Activated CD4-positive, alpha-beta T cell treated with anti-CD3 and anti-CD28 coated beads, Interleukin-2, Interleukin-6, amounts not matched to agents 100 ng/mL and 50 ng/mL, durations not matched to agents 16 hours and 8 hours (primary cell): ENCODE measurements around the gene CBARP.

Experiments used
- DNase-seq: peaks from one replicate; pipeline ENCODE4 v3.0.0-alpha.2; 2020

Gene CBARP

DNA sequence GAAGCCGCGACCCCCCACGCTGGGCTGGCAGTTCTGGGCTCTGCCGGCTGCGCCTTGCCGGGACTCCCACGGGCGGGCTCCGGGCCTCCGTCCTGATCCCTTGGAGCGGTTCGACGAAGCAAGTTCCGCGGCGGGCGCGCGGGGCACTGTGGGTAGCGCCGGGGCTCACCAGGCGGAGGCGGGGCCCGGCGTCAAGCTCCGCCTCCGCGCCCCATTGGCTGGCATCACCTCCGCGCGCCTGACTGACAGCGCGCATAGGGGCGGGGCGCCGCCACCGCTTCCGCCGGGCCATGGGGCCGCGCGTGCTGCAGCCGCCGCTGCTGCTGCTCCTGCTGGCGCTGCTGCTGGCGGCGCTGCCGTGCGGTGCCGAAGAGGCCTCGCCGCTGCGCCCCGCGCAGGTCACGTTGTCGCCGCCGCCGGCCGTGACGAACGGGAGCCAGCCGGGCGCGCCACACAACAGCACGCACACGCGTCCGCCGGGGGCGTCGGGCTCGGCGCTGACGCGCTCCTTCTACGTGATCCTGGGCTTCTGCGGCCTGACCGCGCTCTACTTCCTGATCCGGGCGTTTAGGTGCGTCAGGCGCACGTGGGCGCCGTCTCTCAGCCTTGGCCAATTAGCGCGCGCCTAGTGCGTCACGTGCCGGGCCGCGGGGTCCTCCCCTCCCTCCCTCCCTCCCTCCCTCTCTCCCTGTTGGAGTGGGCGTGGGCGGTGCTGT lies 37.6 kb upstream of the CBARP start, which contains the start of gene FAM174C:
Gene FAM174C, plus strand, starts transcription at position 271 of the 716 bp plus-strand sequence. Its CDS starts 20 bp downstream, at position 291.
- peak; percentile 98 for DNase-seq

DNA sequence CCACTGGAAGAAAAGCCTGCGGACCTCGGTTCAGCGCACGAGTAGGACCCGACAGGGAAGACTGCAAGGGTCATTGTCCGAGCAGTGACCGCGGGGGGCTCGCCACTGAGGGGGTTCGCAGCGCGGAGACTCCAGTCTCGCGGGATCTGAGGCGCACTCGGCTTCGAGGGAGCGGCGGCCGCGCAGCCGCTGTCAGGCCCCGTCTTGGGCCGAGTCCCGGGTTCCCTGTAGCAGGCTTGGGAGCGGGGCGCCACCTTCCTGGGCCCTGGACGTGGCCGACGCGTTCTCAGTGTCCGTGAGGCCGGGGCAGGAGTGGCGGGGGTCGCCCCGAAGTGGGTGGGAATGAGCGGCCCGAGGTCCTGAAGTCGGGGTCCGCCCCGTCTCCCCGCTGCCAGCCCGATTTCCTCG lies 37.1 kb upstream of the CBARP start:
- no peak for DNase-seq

DNA sequence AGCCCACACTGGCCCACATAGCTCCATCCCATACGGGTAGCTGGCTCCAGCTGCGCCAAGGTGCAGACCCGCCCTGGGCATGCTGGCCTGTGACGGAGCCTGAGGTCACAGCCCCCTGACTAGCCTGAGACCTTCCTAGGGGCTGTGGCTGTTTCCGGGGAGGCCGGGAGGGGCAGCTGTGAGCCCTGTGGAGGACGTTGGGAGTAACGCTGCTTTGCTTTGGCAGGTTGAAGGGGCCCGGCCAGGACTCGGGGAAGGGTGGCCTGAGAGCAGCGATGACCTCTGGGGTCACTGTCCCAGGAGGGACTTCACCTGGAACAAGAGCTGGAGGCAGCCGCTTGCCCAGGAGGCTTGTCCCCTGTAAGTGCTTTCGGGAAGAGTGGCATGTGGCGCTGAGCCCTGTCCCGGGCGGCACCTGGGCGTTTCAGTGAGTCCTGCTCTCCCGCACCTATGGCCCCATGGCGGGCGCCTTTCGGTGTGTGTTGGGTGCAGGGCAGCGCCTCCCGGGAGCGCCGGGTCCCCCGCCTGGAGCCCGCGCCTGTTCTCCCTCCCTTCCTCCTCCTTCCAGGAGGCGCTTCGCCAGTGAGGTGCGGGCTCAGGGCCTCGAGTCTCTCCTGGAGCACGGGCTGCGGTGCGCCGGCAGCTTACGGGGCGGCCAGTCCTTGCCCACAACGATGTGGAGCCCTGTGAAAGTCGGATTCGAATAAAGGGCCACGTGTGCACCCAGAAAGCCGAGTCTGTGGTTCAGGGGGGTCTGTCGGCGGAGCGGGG lies 36.5 kb upstream of the CBARP start:
- DNase-seq, result no peak

DNA sequence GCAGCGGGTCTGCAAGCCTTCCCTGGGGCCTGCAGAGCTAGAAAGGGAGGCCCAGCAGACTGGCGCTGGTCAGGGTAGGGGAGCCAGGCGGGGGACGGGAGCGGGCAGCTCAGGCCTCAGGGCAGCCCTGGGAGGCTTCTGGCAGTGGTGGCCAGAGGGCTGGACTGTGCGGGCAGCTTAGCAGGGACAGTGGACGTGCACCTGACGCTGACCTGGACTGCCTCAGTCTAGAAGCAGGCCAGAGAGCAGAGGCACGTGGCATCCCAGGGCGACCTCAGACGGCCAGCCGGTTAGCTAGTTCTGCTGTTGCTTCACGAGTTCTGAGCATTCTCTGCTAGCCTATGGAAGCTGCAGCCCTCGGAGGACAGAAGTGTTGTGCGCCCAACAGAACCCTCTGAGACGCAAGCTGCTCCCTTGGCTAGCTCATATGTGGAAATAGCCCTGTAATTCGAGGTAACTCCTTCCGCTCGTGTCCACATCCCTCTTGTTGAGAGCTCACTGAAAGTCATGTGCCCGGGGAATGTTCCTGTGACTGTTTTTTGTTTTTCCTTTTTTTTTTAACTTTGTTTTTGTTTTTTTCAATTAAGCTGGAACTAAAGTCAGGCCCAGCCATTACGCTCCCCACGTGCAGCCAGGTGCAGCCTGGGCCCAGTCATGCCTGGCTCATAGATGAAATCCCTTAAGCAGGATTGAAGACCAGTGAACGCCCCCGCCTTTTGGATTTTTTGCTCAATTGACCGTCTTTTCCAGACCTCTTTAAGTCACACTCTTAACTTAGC lies 35.6 kb upstream of the CBARP start:
- no peak for DNase-seq

DNA sequence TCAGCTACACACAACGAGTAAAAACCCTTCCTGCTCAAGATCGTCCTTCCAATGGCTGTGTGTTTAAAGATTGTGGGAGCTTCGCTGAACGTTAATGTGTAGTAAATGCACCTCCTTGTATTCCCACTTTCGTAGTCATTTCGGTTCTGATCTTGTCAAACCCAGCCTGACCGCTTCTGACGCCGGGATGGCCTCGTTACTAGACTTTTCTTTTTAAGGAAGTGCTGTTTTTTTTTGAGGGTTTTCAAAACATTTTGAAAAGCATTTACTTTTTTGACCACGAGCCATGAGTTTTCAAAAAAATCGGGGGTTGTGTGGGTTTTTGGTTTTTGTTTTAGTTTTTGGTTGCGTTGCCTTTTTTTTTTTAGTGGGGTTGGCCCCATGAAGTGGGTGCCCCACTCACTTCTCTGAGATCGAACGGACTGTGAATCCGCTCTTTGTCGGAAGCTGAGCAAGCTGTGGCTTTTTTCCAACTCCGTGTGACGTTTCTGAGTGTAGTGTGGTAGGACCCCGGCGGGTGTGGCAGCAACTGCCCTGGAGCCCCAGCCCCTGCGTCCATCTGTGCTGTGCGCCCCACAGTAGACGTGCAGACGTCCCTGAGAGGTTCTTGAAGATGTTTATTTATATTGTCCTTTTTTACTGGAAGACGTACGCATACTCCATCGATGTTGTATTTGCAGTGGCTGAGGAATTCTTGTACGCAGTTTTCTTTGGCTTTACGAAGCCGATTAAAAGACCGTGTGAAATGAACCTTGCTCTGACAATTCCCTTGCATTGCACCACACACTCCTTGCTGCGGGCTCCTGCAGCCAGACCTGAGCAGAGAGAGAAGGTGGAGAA lies 34.8 kb upstream of the CBARP start:
- no peak for DNase-seq

DNA sequence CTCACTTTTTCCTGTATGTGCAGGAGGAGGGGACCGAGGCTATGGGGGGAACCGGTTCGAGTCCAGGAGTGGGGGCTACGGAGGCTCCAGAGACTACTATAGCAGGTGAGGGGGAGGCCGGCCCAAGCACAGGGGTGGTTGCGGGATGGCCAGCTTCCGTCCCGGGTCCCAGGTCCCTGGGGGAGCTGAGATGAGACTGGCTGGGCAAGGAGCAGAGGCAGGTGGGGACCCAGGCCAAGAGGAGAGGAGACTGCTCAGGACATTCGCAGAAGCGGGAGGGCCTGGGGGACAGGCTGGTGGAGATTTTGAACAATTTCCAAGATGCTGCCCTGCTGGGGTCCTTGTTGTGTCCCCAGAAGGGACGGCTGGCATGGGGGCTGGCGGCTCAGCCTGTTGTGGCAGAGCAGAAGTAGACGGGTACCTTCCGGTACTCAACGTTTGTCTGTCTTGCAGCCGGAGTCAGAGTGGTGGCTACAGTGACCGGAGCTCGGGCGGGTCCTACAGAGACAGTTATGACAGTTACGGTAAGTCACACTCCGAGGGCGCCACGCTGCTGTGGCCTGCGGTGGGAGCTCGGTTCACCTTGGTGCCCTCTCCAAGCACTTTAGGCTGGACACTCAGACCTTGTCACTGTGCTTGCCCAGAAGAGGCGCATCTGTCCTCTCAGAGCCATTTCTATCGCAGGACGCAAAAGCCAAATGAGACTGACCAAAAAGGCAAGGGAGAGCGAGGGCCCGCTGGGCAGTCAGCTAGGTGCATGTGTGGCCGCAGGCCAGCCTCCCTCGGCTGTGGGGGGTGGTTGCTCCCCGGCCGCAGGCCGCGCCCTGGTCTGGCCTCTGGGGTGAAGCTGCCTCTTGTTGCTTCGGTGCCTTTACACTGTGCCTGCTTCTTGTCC lies 34.0 kb upstream of the CBARP start:
- DNase-seq, result no peak

DNA sequence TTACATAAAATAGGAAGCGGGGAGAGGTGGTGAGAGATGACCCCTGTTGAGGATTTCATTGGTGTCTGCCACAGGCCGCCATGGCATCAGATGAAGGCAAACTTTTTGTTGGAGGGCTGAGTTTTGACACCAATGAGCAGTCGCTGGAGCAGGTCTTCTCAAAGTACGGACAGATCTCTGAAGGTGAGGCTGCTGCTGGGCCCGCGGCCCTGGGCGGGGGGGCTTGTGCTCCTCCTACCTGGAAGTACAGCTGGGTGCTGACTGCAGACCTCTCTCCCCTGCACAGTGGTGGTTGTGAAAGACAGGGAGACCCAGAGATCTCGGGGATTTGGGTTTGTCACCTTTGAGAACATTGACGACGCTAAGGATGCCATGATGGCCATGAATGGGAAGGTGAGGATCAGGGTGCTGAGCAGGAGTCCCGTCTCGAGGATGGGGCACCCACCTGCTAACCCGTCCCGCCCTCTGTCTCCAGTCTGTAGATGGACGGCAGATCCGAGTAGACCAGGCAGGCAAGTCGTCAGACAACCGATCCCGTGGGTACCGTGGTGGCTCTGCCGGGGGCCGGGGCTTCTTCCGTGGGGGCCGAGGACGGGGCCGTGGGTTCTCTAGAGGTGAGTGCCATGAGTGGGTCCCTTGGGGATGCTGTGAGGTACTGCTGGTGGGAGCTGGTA lies 33.2 kb upstream of the CBARP start:
- DNase-seq, result no peak

DNA sequence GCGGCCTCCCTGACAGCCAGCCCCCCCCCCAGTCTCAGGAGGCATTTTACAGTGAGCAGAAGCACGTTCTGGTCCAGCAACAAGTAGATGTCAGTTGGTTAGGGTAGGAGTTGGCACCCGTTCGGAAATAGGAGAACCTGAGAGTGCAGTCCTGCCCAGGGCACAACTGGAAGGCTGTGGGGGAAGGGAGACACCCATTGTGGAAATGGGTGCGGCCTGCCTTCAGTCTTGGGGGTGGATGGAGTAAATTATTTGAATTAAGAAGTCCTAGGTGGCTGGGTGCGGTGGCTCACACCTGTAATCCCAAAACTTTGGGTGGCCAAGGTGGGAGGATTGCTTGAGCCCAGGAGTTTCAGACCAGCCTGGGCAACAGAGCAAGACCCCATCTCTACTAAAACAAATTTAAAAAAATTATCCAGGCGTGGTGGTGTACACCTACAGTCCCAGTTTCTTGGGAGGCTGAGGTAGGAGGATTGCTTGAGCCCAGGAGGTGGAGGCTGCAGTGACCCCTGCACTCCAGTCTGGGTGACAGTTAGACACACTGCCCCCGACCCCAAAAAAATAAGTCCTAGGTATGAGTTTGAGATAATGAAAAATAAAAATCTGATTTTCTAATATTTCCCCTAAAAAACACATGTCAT lies 32.5 kb upstream of the CBARP start:
- peak; percentile 43 for DNase-seq

DNA sequence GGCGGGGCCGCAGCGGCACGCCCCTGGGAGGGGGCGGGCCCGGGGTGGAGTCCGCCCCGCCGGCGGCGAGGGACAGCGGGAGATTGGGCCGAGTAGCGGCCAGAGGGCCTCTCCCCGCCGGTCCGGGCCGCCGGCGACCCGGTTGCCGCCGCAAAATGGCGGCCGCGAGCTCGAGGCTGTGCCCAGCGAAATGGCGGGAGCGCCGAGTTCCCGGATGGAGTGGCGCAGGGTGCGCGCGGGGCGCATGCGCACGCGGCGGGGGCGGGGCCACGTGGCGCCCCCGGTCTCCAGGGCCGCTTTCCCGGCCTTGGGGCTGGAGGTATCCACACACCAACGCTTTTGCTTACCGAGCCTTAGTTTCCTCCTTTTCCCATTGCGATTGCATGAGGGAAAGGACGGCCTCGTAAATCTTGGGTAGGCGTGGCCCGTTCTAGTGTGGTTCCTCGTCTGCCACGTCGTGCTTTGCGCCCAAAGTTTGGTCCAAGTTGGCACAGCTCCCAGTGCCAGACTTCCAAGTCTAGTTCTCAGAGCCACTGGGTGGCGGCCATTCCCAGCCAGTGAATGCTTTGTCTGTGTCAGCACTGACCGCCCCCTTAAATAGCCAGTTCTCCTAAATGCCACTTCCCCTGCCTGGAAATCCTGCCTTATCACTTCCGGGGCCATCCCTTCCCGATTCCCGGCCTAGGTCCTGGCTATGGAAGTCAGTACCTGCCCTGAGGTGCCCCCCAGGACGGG lies 31.8 kb upstream of the CBARP start:
- peak; percentile 92 for DNase-seq

DNA sequence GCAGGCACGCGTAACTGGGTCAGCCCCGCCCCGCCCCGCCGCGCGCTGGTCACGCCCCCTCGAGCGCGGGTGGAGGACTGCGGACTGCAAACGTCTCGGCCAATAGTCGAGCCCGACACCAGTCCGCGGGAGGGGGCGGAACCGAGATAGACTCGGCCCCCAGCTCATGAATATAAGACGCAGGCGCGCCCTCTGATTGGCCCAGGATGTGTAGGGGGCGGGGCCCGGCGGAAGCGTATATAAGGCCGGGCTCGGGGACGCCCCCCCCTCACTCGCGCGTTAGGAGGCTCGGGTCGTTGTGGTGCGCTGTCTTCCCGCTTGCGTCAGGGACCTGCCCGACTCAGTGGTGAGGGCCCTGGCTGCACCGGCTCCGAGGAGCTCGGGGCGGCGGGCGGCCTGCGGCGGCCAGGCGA lies 31.3 kb upstream of the CBARP start, which contains the start of gene CIRBP:
Gene CIRBP, plus strand, starts transcription at position 268 of the 413 bp plus-strand sequence. CDS start 1,602 bp downstream, outside the sequence.
- peak; percentile 100 for DNase-seq

DNA sequence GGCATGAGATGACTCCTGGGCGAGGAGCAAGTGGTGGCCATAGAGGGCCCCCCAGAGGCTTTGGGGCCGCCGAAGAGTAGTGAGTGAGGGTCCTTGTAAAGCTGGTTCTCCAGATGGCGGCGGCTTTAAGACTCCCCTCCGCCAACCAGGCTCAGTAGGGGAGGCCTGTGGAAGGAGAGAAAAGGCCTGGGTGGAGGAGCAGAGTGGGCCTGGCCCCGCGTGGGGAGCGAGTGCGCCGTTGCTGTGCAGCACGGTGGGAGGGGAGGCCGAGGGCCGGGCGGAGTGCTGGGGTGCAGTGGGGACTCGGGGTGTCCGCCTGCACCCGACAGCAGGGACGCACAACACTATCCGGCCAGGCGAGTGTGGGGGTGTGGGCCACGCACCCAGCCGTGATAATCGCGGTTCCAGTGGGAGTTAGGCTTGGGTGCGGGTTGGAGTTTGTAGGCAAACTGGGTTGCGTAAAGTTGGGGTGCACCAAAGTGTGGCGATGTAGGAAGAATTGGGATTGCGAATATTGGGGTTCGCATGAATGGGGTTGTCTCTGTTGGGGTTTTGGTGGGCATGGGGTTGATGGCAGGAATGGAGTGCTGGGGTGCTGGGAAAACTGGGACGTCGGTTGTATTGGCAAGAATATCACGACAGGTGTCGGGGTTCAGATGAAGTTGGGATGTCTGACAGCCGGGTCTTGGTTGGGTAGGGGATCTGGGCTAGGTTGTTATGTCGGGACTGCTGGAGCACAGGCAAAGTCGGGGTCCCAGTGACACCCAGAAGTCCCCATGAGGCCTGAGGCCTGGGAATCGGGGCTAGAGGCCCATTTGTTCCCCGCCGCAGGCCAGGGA lies 30.6 kb upstream of the CBARP start:
- no peak for DNase-seq

DNA sequence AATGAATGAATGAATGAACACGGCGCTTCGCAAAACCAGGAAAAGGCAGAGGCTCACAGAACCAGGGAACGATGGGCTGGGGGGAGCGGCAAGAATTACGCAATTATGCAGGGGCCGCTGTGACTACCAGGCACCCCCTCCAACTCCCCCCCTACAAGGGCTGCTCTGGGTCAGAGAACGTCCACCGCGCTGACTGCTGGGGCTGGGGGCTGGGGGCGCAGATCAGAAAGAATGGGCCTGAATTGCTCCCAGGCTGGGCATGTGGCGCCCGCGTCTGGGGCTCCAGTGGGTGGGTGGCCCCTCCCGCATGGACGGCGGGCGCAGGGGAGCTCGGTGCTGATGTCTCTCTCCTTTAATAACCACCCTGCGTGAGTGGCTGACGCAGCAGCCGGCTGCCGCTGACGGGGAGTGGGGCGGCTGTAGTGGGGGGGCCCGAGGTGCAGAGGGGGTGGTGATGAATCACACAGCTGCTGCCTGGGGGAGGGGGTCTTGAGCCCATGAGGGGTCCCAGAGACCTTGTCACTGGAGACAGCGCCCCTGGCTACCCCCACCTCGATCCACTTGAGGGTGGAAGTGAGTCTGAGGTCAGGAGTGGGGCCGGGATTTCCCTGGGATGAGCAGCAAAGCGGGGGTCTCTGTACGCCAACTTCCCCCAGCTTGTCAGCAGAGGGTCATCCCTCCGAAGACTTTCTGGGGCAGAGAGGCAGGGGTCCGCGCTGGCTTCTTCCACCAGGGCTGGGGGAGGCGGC lies 29.8 kb upstream of the CBARP start:
- DNase-seq, result no peak

DNA sequence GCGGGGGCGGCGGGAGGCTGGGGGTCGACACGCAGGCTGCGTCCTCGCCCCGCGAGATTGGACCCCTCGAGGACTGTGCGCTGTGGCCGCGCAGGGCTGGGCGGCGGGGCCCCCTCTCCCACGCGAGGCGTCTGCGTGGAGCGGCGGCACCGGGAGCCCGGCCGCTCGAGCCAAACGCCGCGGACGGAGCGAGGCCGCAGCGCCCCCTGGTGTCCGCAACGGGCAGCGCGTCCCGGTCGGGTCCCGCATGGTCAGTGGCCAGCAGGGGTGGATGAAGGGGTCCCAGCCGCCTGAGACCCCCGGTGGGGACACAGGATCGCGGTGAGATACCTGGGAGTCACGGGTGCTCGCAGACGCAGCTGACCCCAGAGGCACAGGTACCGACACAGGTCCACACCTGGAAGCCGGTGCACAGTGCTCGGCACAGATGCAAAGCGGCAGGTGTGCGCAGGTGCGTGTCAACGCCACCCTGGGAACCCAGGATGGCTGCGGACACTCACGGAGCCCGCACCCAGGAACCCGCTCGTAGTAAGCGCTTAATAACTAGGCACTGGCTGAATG lies 29.2 kb upstream of the CBARP start:
- peak; percentile 80 for DNase-seq

DNA sequence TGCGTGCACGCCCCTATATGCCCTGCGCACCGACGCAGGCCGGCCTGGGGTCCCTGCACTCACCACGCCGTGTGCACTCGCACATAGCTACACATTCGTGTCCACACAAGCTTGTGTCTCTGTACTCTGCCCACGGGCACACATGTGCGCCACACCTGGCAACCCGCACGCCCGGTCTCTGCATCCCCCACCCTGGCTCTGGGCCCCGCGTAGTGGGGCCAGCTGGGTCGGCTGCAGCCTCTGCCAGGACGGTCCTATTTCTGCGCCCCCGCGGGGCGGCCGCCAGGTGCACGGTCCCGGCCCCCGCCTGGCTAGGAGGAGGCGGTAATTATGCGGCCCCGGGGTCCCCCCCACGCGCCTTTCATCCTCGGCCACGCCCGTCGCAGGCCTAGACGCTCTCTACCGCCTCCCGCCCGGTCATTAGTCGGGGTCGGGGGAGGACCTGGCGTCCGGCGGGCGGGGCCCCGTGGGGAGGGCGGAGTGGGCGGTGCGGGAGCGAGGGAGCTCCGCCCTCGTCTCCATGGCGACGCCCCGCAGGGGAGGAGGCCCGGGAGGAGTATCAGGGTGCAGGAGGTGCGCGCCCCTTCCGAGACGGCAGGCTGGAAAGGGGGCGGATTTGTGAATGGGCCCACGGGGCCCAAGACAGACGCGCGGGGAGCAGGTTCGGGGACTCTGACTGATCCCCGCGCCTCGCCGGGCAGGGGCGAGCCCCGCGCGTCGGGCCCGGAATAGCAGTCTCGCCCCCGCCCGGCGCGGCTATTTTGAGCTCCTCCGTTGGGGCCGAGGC lies 28.5 kb upstream of the CBARP start:
- peak; percentile 94 for DNase-seq

DNA sequence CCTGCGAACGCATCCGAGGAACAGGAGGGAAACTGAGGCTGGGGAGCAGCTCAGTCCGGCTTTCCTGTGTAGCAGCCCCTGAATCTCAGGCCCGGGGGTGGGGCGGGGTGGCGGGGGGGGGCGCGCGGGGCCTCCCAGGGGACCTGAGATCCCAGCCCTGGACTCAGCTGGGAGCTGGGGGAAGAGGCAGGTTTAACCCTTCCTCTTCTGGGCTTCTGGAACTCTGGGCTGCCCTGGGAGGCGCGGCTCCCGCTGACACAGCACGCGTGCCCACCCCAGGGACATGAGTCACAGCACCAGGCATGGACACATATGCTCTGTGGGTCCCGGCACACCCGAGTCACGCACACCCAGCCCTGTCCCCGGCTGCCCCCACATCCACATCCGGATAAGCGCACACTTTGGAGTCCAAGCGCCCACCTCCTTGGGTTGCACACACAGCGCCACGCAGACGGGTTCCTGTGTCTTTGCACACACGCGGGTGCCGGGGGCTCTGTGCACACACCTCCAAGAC lies 27.9 kb upstream of the CBARP start:
- no peak for DNase-seq
